PC-3 (cell line): ENCODE results near the gene CEP41.

Experiments
- CTCF ChIP-seq: fragments of 300-600 bp; sonication (generic); conservative IDR thresholded peaks from 2 replicates; pipeline ENCODE4 v1.5.1; 2017; ENCODE audit warnings: antibody characterized with exemption, low read depth, mild to moderate bottlenecking, low read length
- EZH2 ChIP-seq: fragments of 300-600 bp; sonication (generic); IDR thresholded peaks from one replicate; pipeline ENCODE4 v1.6.1; 2017; ENCODE audit warnings: antibody characterized with exemption, mild to moderate bottlenecking, low read length; ENCODE audit not compliant: unreplicated experiment

- TF ChIP-seq CTCF (no peak), EZH2 (no peak)
Observed at GRCh38 chr7:130379019-130379418, 61.8 kb downstream of the CEP41 start.
